OCI-LY3 (cell line): ENCODE results near the gene CYTH1.

Experiments used
- H2AFZ ChIP-seq: fragments of 200-600, 300-600 bp; shearing (Covaris generic); 2 replicates; pipeline ENCODE4 v1.6.0; 2014; ENCODE audit warnings: antibody characterized with exemption, low read depth, low read length
- H3K27ac ChIP-seq: fragments of 200-600, 300-600 bp; sonication (generic); 2 replicates; pipeline ENCODE4 v1.5.1; 2014; ENCODE audit warnings: mild to moderate bottlenecking, low read length, moderate library complexity, mixed read lengths
- H3K27me3 ChIP-seq: fragments of 200-600, 300-600 bp; sonication (generic); 2 replicates; pipeline ENCODE4 v1.6.1; 2014; ENCODE audit warnings: low read depth, low read length, mixed read lengths
- H3K36me3 ChIP-seq: fragments of 200-600, 300-600 bp; sonication (generic); replicated peaks from 2 replicates; pipeline ENCODE3; 2014; ENCODE audit warnings: low read depth, low read length, mixed read lengths
- H3K4me1 ChIP-seq: fragments of 300-600, 200-600 bp; sonication (generic); 2 replicates; pipeline ENCODE4 v1.6.1; 2014; ENCODE audit warnings: low read length, mixed read lengths
- H3K4me2 ChIP-seq: fragments of 200-600, 300-600 bp; sonication (generic); 2 replicates; pipeline ENCODE4 v1.6.1; 2014; ENCODE audit warnings: low read length, mixed read lengths
- H3K4me3 ChIP-seq: fragments of 300-600, 200-600 bp; sonication (generic); 2 replicates; pipeline ENCODE4 v1.5.1; 2014; ENCODE audit warnings: antibody characterized with exemption, mild to moderate bottlenecking, low read length, moderate library complexity
- H3K79me2 ChIP-seq: fragments of 300-600, 200-600 bp; shearing (Covaris generic); 2 replicates; pipeline ENCODE4 v1.6.1; 2014; ENCODE audit warnings: mild to moderate bottlenecking, low read length, mixed read lengths
- H3K9ac ChIP-seq: fragments of 300-600, 200-600 bp; shearing (Covaris generic); 2 replicates; pipeline ENCODE4 v1.6.0; 2014; ENCODE audit warnings: mild to moderate bottlenecking, low read length, moderate library complexity
- H3K9me3 ChIP-seq: fragments of 200-600, 300-600 bp; shearing (Covaris generic); 2 replicates; pipeline ENCODE4 v1.6.1; 2014; ENCODE audit warnings: low read length, mixed read lengths; ENCODE audit not compliant: insufficient read depth
- H4K20me1 ChIP-seq: fragments of 200-600, 300-600 bp; sonication (generic); 2 replicates; pipeline ENCODE4 v1.6.1; 2016; ENCODE audit warnings: low read length, mixed read lengths; ENCODE audit not compliant: insufficient read depth
- CTCF ChIP-seq: fragments of 200-600, 300-600 bp; sonication (generic); IDR thresholded peaks from 2 replicates; pipeline ENCODE4 v1.5.1; 2014; ENCODE audit warnings: antibody characterized with exemption, low read length, low read depth
- EZH2phosphoT487 ChIP-seq: fragments of 200-600 bp; shearing (Covaris generic); IDR thresholded peaks from 2 replicates; pipeline ENCODE4 v1.6.1; 2018; ENCODE audit warnings: antibody characterized with exemption, mixed run types, low read depth

CYTH1 gene

DNA sequence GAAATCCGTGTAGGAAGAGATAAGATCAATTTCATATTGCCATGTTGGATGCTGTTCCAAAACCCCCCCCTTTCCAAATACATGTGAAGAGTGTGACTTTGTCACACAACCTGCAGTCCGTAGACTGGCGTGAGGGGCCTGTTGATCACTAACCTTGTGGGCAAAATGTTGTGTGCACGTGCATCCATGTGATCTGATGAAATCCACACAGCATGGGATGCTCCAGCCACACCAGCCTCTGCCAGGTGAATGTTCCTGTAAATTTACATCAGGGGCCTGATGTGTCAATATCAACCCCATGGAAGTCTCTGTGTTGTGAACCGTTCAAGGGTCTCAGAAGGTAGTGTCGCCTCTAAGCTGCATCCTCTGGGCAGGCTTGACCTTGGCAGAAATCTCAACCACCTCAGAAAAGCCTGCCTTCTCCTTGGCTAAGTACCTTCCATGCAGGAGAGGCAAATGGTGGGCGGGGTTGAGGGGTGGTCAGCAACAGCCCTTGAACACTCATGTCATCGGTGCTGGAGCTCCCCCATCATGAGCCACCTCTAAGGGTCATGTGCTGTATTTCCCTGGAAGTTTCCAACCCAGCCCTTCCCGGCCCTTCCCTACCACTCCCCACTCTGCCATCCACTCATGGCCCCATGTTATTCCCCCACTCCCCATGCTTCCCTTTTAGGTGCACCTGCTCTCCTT, 126.7 kb downstream of the CYTH1 start:
- Histone ChIP-seq H3K4me1 (no peaks in the 10 kb centered on the region), H3K9ac (no peak overlapping the region), H3K9me3 (no peaks in the 10 kb centered on the region), H3K27ac (no peak overlapping the region), H4K20me1 (no peaks in the 10 kb centered on the region), H2AFZ (no peak overlapping the region), H3K79me2 (no peaks in the 10 kb centered on the region), H3K27me3 (no peaks in the 10 kb centered on the region), H3K4me3 (no peak overlapping the region), H3K36me3 (no peaks in the 10 kb centered on the region), H3K4me2 (no peak overlapping the region)
- TF ChIP-seq EZH2phosphoT487 (no peak), CTCF (no peak)

DNA sequence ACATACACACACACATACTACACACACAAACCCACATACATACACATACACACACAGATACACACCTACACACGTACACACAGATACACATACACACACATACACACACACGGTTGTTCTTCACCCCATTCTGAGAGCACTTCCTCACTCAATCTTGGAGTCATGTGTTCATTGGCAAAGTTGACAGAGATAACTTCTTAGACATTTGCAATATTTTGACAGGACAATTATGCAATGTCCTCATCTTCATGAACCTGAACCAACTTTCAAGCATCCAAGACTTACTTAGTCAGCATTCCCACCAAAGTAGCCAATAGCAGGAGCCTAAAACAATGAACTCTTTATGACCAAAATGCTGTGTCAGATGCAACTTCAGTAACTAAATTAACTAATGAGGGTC, 127.7 kb downstream of the CYTH1 start:
- H3K4me2 ChIP-seq, result no peak overlapping the region
- no peaks in the 10 kb centered on the region for H3K4me1 ChIP-seq
- TF ChIP-seq EZH2phosphoT487 (no peak), CTCF (no peak)
- H2AFZ ChIP-seq, result no peak overlapping the region
- no peaks in the 10 kb centered on the region for H3K27me3 ChIP-seq
- peaks cover 2% of the 10 kb centered on the region; the same call in 1 of the 2 replicates for H3K9me3 ChIP-seq
- no peak overlapping the region for H3K9ac ChIP-seq
- H3K79me2 ChIP-seq, result no peaks in the 10 kb centered on the region
- no peak overlapping the region for H3K4me3 ChIP-seq
- H3K36me3 ChIP-seq, result no peaks in the 10 kb centered on the region
- H4K20me1 ChIP-seq, result no peaks in the 10 kb centered on the region
- no peak overlapping the region for H3K27ac ChIP-seq

- H3K4me1 ChIP-seq, result no peaks in the 10 kb centered on the region
- H3K27ac ChIP-seq, result no peak overlapping the region
- TF ChIP-seq CTCF (no peak), EZH2phosphoT487 (no peak)
- peaks cover 4% of the 10 kb centered on the region; the same call in 1 of the 2 replicates for H3K9me3 ChIP-seq
- no peaks in the 10 kb centered on the region for H4K20me1 ChIP-seq
- H2AFZ ChIP-seq, result no peak overlapping the region
- no peaks in the 10 kb centered on the region for H3K36me3 ChIP-seq
- no peak overlapping the region for H3K9ac ChIP-seq
- no peak overlapping the region for H3K4me2 ChIP-seq
- H3K4me3 ChIP-seq, result no peak overlapping the region
- no peaks in the 10 kb centered on the region for H3K79me2 ChIP-seq
- H3K27me3 ChIP-seq, result no peaks in the 10 kb centered on the region
Observed at GRCh38 chr17:78653382-78653781, 128.7 kb downstream of the CYTH1 start.

DNA sequence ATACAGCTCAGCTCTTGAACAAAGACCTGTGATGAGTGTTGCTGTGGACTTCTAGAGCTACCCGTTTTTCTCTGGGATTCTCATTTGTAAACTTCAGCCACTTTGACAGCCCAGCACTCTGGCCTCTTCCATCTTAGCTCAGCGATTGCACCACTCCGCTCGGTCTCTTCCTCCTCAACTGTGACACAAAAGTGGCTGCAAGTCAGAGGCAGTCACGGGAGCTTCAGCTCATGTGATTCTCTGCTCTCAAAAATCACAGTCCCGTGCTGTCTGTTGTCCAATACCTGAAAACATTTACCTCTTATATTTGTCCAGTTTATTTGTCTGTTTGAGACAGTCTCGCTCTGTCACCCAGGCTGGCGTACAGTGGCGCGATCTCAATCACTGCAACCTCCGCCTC, 129.2 kb downstream of the CYTH1 start:
- Histone ChIP-seq H3K27me3 (no peaks in the 10 kb centered on the region), H3K4me2 (no peak overlapping the region)
- no peak for TF ChIP-seq CTCF
- TF ChIP-seq EZH2phosphoT487, result no peak

More for the DNA sequence above, 129.2 kb downstream of the CYTH1 start:
- Histone ChIP-seq H3K4me1 (no peaks in the 10 kb centered on the region), H3K79me2 (no peaks in the 10 kb centered on the region), H3K27ac (no peak overlapping the region), H3K9me3 (peaks cover 9% of the 10 kb centered on the region; the same call in 1 of the 2 replicates), H3K9ac (no peak overlapping the region), H2AFZ (no peak overlapping the region), H3K4me3 (no peak overlapping the region), H4K20me1 (no peaks in the 10 kb centered on the region), H3K36me3 (no peaks in the 10 kb centered on the region)
